Gastrocnemius medialis (tissue), 4 donors: ENCODE data around the gene CDH4. TPM values are rescaled to one million over a fixed set of nuclear protein-coding genes. Genes with fewer than 3 reads are reported as not detected.

Experiments used
- ATAC-seq, 2 donors: fragments of 150-250 bp; one replicate each; pipeline ENCODE4 v1.9.1; 2016
- DNase-seq, 2 donors: peaks; one replicate each; pipeline ENCODE4 v3.0.0-alpha.2; 2019
- H3K27ac ChIP-seq, 4 donors: fragments of 200-600 bp; sonication (generic); 1 replicate in 1 of 4; 2 replicates in 3 of 4; pipeline ENCODE4 v1.5.1; 2016 to 2018; ENCODE audit warnings: mild to moderate bottlenecking in 2 of 4, moderate library complexity in 1 of 4
- H3K27me3 ChIP-seq, 3 donors: fragments of 200-600 bp; sonication (generic) in 2 of 3; 1 replicate in 1 of 3; 2 replicates in 2 of 3; pipeline versions ENCODE4 v1.5.1 to v1.6.0; 2016 to 2019; ENCODE audit warnings: mild to moderate bottlenecking in 1 of 3, moderate library complexity in 1 of 3
- H3K36me3 ChIP-seq, 2 donors: fragments of 200-600 bp; sonication (generic) in 1 of 2; one replicate each; pipeline ENCODE4 v1.5.1; 2017 to 2018
- H3K4me1 ChIP-seq, 2 donors: fragments of 200-600 bp; sonication (generic) in 1 of 2; one replicate each; pipeline ENCODE4 v1.5.1; 2016 to 2017; ENCODE audit warnings: mild to moderate bottlenecking in 2 of 2
- H3K4me3 ChIP-seq, 4 donors: fragments of 200-600 bp; sonication (generic) in 3 of 4; 1 replicate in 1 of 4; 2 replicates in 3 of 4; pipeline ENCODE4 v1.5.1; 2016 to 2019; ENCODE audit warnings: mild to moderate bottlenecking in 2 of 4
- H3K9me3 ChIP-seq, 3 donors: fragments of 200-600 bp; sonication (generic) in 2 of 3; 1 replicate in 1 of 3; 2 replicates in 2 of 3; pipeline ENCODE4 v1.5.1; 2016 to 2019
- CTCF ChIP-seq, 5 experiments: fragments of 450-650 bp in 3 of 5; fragments of 200-600 bp in 2 of 5; sonication (generic) in 2 of 5; IDR thresholded peaks in 4 of 5; conservative IDR thresholded peaks in 1 of 5; 1 replicate in 4 of 5; 2 replicates in 1 of 5; pipeline ENCODE4 v1.5.1; 2016 to 2019; ENCODE audit warnings: antibody characterized with exemption in 5 of 5, mild to moderate bottlenecking in 3 of 5, moderate library complexity in 3 of 5
- POLR2A ChIP-seq, 2 donors: fragments of 450-650 bp; IDR thresholded peaks; one replicate each; pipeline ENCODE4 v1.6.1; 2017; ENCODE audit warnings: antibody characterized with exemption in 2 of 2, mild to moderate bottlenecking in 2 of 2, moderate library complexity in 2 of 2
- in situ Hi-C, 4 donors: fragments of 200-750 bp; cut with MboI; loops; one replicate each; pipeline versions ENCODE4 v1.15.0 to v1.8.0; 2017; ENCODE audit warnings: low sequenced_read_pairs in 4 of 4
- intact Hi-C: fragments of 100-400 bp; cut with DNase I; formaldehyde crosslinking; loops from one replicate; pipeline ENCODE4 v1.15.1; 2023; ENCODE audit warnings: low total_unique reads
- total RNA-seq, 4 donors: library from RNA; depleted of rRNA; stranded (reverse); fragments of >200 nt; gene quantifications; one replicate each; pipeline versions ENCODE4 v1.1.0 to v1.2.3, GENCODE V29; 2016

Gene CDH4
- total RNA-seq, 4 donors from 2014 or later, result 0.38 to 1.2 (median 0.86) TPM

GRCh38 chr20:61291166-61291829 lies 39.2 kb downstream of the CDH4 start:
- no peak for DNase-seq
- intact Hi-C loops, result no loop called here
- no peak for ATAC-seq

GRCh38 chr20:61292391-61292790 lies 40.3 kb downstream of the CDH4 start:
- Histone ChIP-seq H3K9me3 (no peaks in the 10 kb centered on the region), H3K36me3 (no peaks in the 10 kb centered on the region), H3K27ac (no peak overlapping the region), H3K4me3 (no peak overlapping the region), H3K4me1 (no peaks in the 10 kb centered on the region), H3K27me3 (peaks cover 0 to 4% (median 0%) of the 10 kb centered on the region in 3 donors)
- DNase-seq, result no peak
- no peak for TF ChIP-seq CTCF (IDR thresholded peaks at IDR 0.05 in 4 of 5, conservative IDR thresholded peaks at IDR 0.05 in 1 of 5)
- no peak for TF ChIP-seq POLR2A (IDR thresholded peaks at IDR 0.05)
- in situ Hi-C loops (no loop called here), intact Hi-C loops (no loop called here)
- no peak for ATAC-seq

More at GRCh38 chr20:61291166-61291829, 39.2 kb downstream of the CDH4 start:
- TF ChIP-seq POLR2A (IDR thresholded peaks at IDR 0.05), result no peak
- Histone ChIP-seq H3K27ac (no peak overlapping the region), H3K27me3 (peaks cover 0 to 4% (median 0%) of the 10 kb centered on the region in 3 donors), H3K4me3 (no peak overlapping the region), H3K9me3 (no peaks in the 10 kb centered on the region), H3K4me1 (no peaks in the 10 kb centered on the region), H3K36me3 (no peaks in the 10 kb centered on the region)
- in situ Hi-C loops, result no loop called here

- DNase-seq (no peak), ATAC-seq (no peak)
- H3K27me3 ChIP-seq, result peaks cover 0 to 4% (median 0%) of the 10 kb centered on the region in 3 donors
- intact Hi-C loops, result no loop called here
- H3K27ac ChIP-seq, result no peak overlapping the region
- no peak overlapping the region for H3K4me3 ChIP-seq
- no peaks in the 10 kb centered on the region for H3K9me3 ChIP-seq
- no peak for TF ChIP-seq POLR2A (IDR thresholded peaks at IDR 0.05)
- no peak for TF ChIP-seq CTCF (IDR thresholded peaks at IDR 0.05 in 4 of 5, conservative IDR thresholded peaks at IDR 0.05 in 1 of 5)
- in situ Hi-C loops, result no loop called here
- H3K36me3 ChIP-seq, result no peaks in the 10 kb centered on the region
- H3K4me1 ChIP-seq, result no peaks in the 10 kb centered on the region
These were observed 41.0 kb downstream of the CDH4 start for GRCh38 chr20:61292821-61293612.

- in situ Hi-C loops, result no loop called here
- DNase-seq (no peak), ATAC-seq (no peak)
- H3K9me3 ChIP-seq, result no peaks in the 10 kb centered on the region
- no peaks in the 10 kb centered on the region for H3K4me1 ChIP-seq
- TF ChIP-seq POLR2A (IDR thresholded peaks at IDR 0.05), result no peak
- TF ChIP-seq CTCF (IDR thresholded peaks at IDR 0.05 in 4 of 5, conservative IDR thresholded peaks at IDR 0.05 in 1 of 5), result no peak
- intact Hi-C loops, result no loop called here
- no peaks in the 10 kb centered on the region for H3K36me3 ChIP-seq
- peaks cover 0 to 4% (median 0%) of the 10 kb centered on the region in 3 donors for H3K27me3 ChIP-seq
- H3K27ac ChIP-seq, result no peak overlapping the region
- H3K4me3 ChIP-seq, result no peak overlapping the region
These were observed 41.9 kb downstream of the CDH4 start for GRCh38 chr20:61293951-61294350.

GRCh38 chr20:61295249-61295648 lies 43.2 kb downstream of the CDH4 start:
- ATAC-seq, result no peak
- Histone ChIP-seq H3K27ac (no peak overlapping the region), H3K36me3 (no peaks in the 10 kb centered on the region), H3K9me3 (no peaks in the 10 kb centered on the region), H3K27me3 (no peaks in the 10 kb centered on the region), H3K4me3 (no peak overlapping the region), H3K4me1 (no peaks in the 10 kb centered on the region)
- TF ChIP-seq CTCF (IDR thresholded peaks at IDR 0.05 in 4 of 5, conservative IDR thresholded peaks at IDR 0.05 in 1 of 5) (no peak), POLR2A (IDR thresholded peaks at IDR 0.05) (no peak)
- intact Hi-C loops (no loop called here), in situ Hi-C loops (no loop called here)
- no peak for DNase-seq
